Brain microvascular endothelial cell (primary cell): ENCODE measurements around the gene TLE7.

Experiments
- DNase-seq: peaks from one replicate; pipeline ENCODE4 v3.0.0-alpha.2; 2020
- H3K27ac ChIP-seq: fragments of 250-450 bp; sonication (Bioruptor Pico); 2 replicates; pipeline ENCODE4 v1.5.1; 2020; ENCODE audit warnings: mild to moderate bottlenecking, moderate library complexity
- H3K27me3 ChIP-seq: fragments of 250-450 bp; sonication (Bioruptor Pico); replicated peaks from 2 replicates; pipeline ENCODE4 v1.5.1; 2020; ENCODE audit warnings: mild to moderate bottlenecking
- H3K36me3 ChIP-seq: fragments of 250-450 bp; sonication (Bioruptor Pico); replicated peaks from 2 replicates; pipeline ENCODE4 v1.5.1; 2020; ENCODE audit warnings: mild to moderate bottlenecking
- H3K4me3 ChIP-seq: 2 replicates; pipeline ENCODE4 v1.5.1; 2011; ENCODE audit warnings: low read depth, mild to moderate bottlenecking, control low read depth, low read length, moderate library complexity
- CTCF ChIP-seq: IDR thresholded peaks from 2 replicates; pipeline ENCODE4 v1.5.1; 2011; ENCODE audit warnings: low read depth, mild to moderate bottlenecking, moderate library complexity, low read length, control low read depth, inconsistent platforms; ENCODE audit errors: missing control alignments
- in situ Hi-C: cut with HindIII; loops from 2 replicates; pipeline ENCODE4 v1.10.0; 2017; ENCODE audit warnings: low sequenced_read_pairs, low pct_ligation_motif_present

The TLE7 gene

GRCh38 chr16:71482569-71482968 is 40.7 kb upstream of the TLE7 start:
- in situ Hi-C loops: no loop called here
- DNase-seq: no peak
- no peaks in the 10 kb centered on the region for H3K27me3 ChIP-seq
- TF ChIP-seq CTCF: no peak
- H3K36me3 ChIP-seq: no peaks in the 10 kb centered on the region
- no peak overlapping the region for H3K4me3 ChIP-seq
- H3K27ac ChIP-seq: no peak overlapping the region

GRCh38 chr16:71480956-71481355 is 39.1 kb upstream of the TLE7 start:
- in situ Hi-C loops: no loop called here

GRCh38 chr16:71479420-71479819 is 37.6 kb upstream of the TLE7 start:
- H3K36me3 ChIP-seq: peaks cover 7% of the 10 kb centered on the region
- DNase-seq: no peak
- no peak overlapping the region for H3K4me3 ChIP-seq
- no peak overlapping the region for H3K27ac ChIP-seq
- in situ Hi-C loops: no loop called here
- H3K27me3 ChIP-seq: no peaks in the 10 kb centered on the region
- peak; percentile 82 for TF ChIP-seq CTCF

More at GRCh38 chr16:71480956-71481355, 39.1 kb upstream of the TLE7 start:
- H3K4me3 ChIP-seq: no peak overlapping the region
- H3K27ac ChIP-seq: no peak overlapping the region
- no peaks in the 10 kb centered on the region for H3K27me3 ChIP-seq
- TF ChIP-seq CTCF: no peak
- no peak for DNase-seq
- H3K36me3 ChIP-seq: peaks cover 3% of the 10 kb centered on the region

- Histone ChIP-seq H3K36me3 (peaks cover 7% of the 10 kb centered on the region), H3K27me3 (no peaks in the 10 kb centered on the region), H3K27ac (no peak overlapping the region), H3K4me3 (no peak overlapping the region)
- no peak for TF ChIP-seq CTCF
- in situ Hi-C loops: no loop called here
- DNase-seq: no peak
Observed at GRCh38 chr16:71476457-71477124, 34.7 kb upstream of the TLE7 start.

GRCh38 chr16:71474864-71475263 is 33.0 kb upstream of the TLE7 start:
- Histone ChIP-seq H3K4me3 (no peak overlapping the region), H3K27me3 (no peaks in the 10 kb centered on the region), H3K27ac (peak overlapping the region; percentile 56), H3K36me3 (peaks cover 7% of the 10 kb centered on the region)
- TF ChIP-seq CTCF: no peak
- DNase-seq: peak; percentile 93
- in situ Hi-C loops: no loop called here

GRCh38 chr16:71473891-71474290 is 32.0 kb upstream of the TLE7 start:
- Histone ChIP-seq H3K4me3 (no peak overlapping the region), H3K27me3 (no peaks in the 10 kb centered on the region), H3K36me3 (peaks cover 7% of the 10 kb centered on the region), H3K27ac (peak overlapping the region; percentile 56)
- in situ Hi-C loops: no loop called here
- no peak for DNase-seq
- no peak for TF ChIP-seq CTCF
